HEK293T (cell line): ENCODE measurements around the gene CHMP6.

Experiments
- CTCF ChIA-PET: fragments of 350-600 bp; formaldehyde crosslinking; extraction: SDS; loops from one replicate; lab custom pipeline; 2021; ENCODE audit warnings: antibody characterized with exemption, inconsistent platforms; lab: Yijun Ruan, JAX
- POLR2A ChIA-PET: fragments of 350-600 bp; formaldehyde crosslinking; extraction: SDS; loops from one replicate; lab custom pipeline; 2020; ENCODE audit warnings: antibody characterized with exemption, inconsistent platforms; lab: Yijun Ruan, JAX
- DNase-seq: peaks from one replicate; pipeline ENCODE4 v3.0.0; 2012; ENCODE audit warnings: mixed read lengths; ENCODE audit errors: extremely low spot score
- ARNT ChIP-seq: fragments of 450-650 bp; IDR thresholded peaks from 2 replicates; pipeline ENCODE4 v1.6.1; 2017; ENCODE audit warnings: mild to moderate bottlenecking
- BHLHE40 ChIP-seq: fragments of 450-650 bp; IDR thresholded peaks from 2 replicates; pipeline ENCODE4 v1.6.1; 2016; ENCODE audit warnings: mild to moderate bottlenecking, moderate library complexity, borderline replicate concordance
- CTBP1 ChIP-seq: fragments of 450-650 bp; IDR thresholded peaks from 2 replicates; pipeline ENCODE4 v1.6.1; 2016; ENCODE audit warnings: borderline replicate concordance
- ELF4 ChIP-seq: fragments of 450-650 bp; IDR thresholded peaks from 2 replicates; pipeline ENCODE4 v1.6.1; 2017; ENCODE audit warnings: antibody characterized with exemption
- FOXA1 ChIP-seq: fragments of 450-650 bp; IDR thresholded peaks from 2 replicates; pipeline ENCODE4 v1.6.1; 2016; ENCODE audit warnings: mild to moderate bottlenecking
- FOXK2 ChIP-seq: fragments of 450-650 bp; IDR thresholded peaks from 2 replicates; pipeline ENCODE4 v1.6.1; 2016; ENCODE audit warnings: mild to moderate bottlenecking
- FOXM1 ChIP-seq: fragments of 450-650 bp; IDR thresholded peaks from 2 replicates; pipeline ENCODE4 v1.6.1; 2017; ENCODE audit warnings: mild to moderate bottlenecking, borderline replicate concordance
- HDGF ChIP-seq: fragments of 450-650 bp; IDR thresholded peaks from 2 replicates; pipeline ENCODE4 v1.6.1; 2017; ENCODE audit warnings: antibody characterized with exemption, borderline replicate concordance
- L3MBTL2 ChIP-seq: fragments of 450-650 bp; conservative IDR thresholded peaks from 2 replicates; pipeline ENCODE4 v1.6.1; 2016; ENCODE audit warnings: mild to moderate bottlenecking
- LEF1 ChIP-seq: fragments of 450-650 bp; IDR thresholded peaks from 2 replicates; pipeline ENCODE4 v1.6.1; 2017; ENCODE audit warnings: mild to moderate bottlenecking, borderline replicate concordance
- NFRKB ChIP-seq: fragments of 450-650 bp; IDR thresholded peaks from 2 replicates; pipeline ENCODE4 v1.6.1; 2016; ENCODE audit warnings: mild to moderate bottlenecking, moderate library complexity
- PKNOX1 ChIP-seq: fragments of 450-650 bp; IDR thresholded peaks from 2 replicates; pipeline ENCODE4 v1.6.1; 2016
- SP1 ChIP-seq: fragments of 450-650 bp; IDR thresholded peaks from 2 replicates; pipeline ENCODE4 v1.6.1; 2017
- SUZ12 ChIP-seq: fragments of 450-650 bp; IDR thresholded peaks from 2 replicates; pipeline ENCODE4 v1.6.1; 2016; ENCODE audit warnings: mild to moderate bottlenecking
- TARDBP ChIP-seq: fragments of 450-650 bp; IDR thresholded peaks from 2 replicates; pipeline ENCODE4 v1.6.1; 2016
- ZNF384 ChIP-seq: fragments of 450-650 bp; IDR thresholded peaks from 2 replicates; pipeline ENCODE4 v1.6.1; 2016

Gene CHMP6

GRCh38 chr17:81031566-81032550, 40.2 kb downstream of the CHMP6 start:
- CTCF ChIA-PET: interaction anchor here (0.5 to 1.5 kb wide), 2 partner anchors 10 kb away, joined by 3 to 4 read pairs; no protein-coding TSS in a partner anchor
- POLR2A ChIA-PET: interaction anchor here (0.8 to 1.2 kb wide), 2 partner anchors 67 to 205 kb away, joined by 3 to 4 read pairs; no protein-coding TSS in a partner anchor
- no peak for DNase-seq
- TF ChIP-seq BHLHE40: no peak
- no peak for TF ChIP-seq PKNOX1
- no peak for TF ChIP-seq ZNF384
- TF ChIP-seq FOXA1: no peak

- CTCF ChIA-PET: interaction anchor here (0.5 to 1.7 kb wide), 2 partner anchors 9 kb away, joined by 4 to 5 read pairs; no protein-coding TSS in a partner anchor
- POLR2A ChIA-PET: interaction anchor here (1.3 kb wide), 1 partner anchor 12 kb away, joined by 3 read pairs; no protein-coding TSS in a partner anchor
- TF ChIP-seq FOXA1 (no peak), LEF1 (no peak), FOXK2 (no peak), TARDBP (no peak), PKNOX1 (no peak), SUZ12 (no peak), CTBP1 (no peak), SP1 (no peak), L3MBTL2 (no peak), NFRKB (no peak), ZNF384 (no peak), ELF4 (no peak)
- DNase-seq: no peak
Observed at GRCh38 chr17:81032641-81033480, 41.2 kb downstream of the CHMP6 start.

- POLR2A ChIA-PET: interaction anchor here (1.0 to 1.3 kb wide), 2 partner anchors 13 to 564 kb away, joined by 3 read pairs; no protein-coding TSS in a partner anchor
- TF ChIP-seq BHLHE40: no peak
- no peak for TF ChIP-seq SP1
- no peak for TF ChIP-seq ARNT
- TF ChIP-seq LEF1: no peak
- no peak for TF ChIP-seq SUZ12
- TF ChIP-seq ZNF384: no peak
- TF ChIP-seq FOXA1: no peak
- TF ChIP-seq ELF4: no peak
- no peak for TF ChIP-seq HDGF
- no peak for TF ChIP-seq FOXK2
- TF ChIP-seq CTBP1: no peak
- no peak for TF ChIP-seq PKNOX1
- no peak for TF ChIP-seq NFRKB
- no peak for TF ChIP-seq L3MBTL2
- no peak for TF ChIP-seq FOXM1
- no peak for TF ChIP-seq TARDBP
- DNase-seq: no peak
- CTCF ChIA-PET: interaction anchor here (1.7 kb wide), 1 partner anchor 10 kb away, joined by 5 read pairs; no protein-coding TSS in a partner anchor
Observed at GRCh38 chr17:81033535-81034167, 42.0 kb downstream of the CHMP6 start.

GRCh38 chr17:81034168-81034777, 42.6 kb downstream of the CHMP6 start:
- DNase-seq: no peak
- ChIA-PET CTCF (interaction anchor here (1.7 kb wide), 1 partner anchor 11 kb away, joined by 5 read pairs; no protein-coding TSS in a partner anchor), POLR2A (interaction anchor here (1.0 to 1.3 kb wide), 2 partner anchors 14 to 565 kb away, joined by 3 read pairs; no protein-coding TSS in a partner anchor)
- no peak for TF ChIP-seq BHLHE40
- TF ChIP-seq ZNF384: no peak
- no peak for TF ChIP-seq HDGF
- no peak for TF ChIP-seq FOXK2
- no peak for TF ChIP-seq LEF1
- TF ChIP-seq ELF4: no peak
- no peak for TF ChIP-seq FOXA1
- no peak for TF ChIP-seq CTBP1
- TF ChIP-seq SUZ12: no peak
